Activated CD4-positive, alpha-beta T cell treated with anti-CD3 and anti-CD28 coated beads, Interleukin-2, Interleukin-4, amounts not matched to agents 100 ng/mL and 50 ng/mL, durations not matched to agents 16 hours and 8 hours (primary cell): Measurements from ENCODE around the gene OPALIN.
A peak's percentile ranks its signal among the peaks of the same experiment; 100 is the strongest.

Experiments
- DNase-seq: peaks from one replicate; pipeline ENCODE4 v3.0.0-alpha.2; 2020; ENCODE audit warnings: low spot score

OPALIN gene, protein sequence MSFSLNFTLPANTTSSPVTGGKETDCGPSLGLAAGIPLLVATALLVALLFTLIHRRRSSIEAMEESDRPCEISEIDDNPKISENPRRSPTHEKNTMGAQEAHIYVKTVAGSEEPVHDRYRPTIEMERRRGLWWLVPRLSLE

DNA sequence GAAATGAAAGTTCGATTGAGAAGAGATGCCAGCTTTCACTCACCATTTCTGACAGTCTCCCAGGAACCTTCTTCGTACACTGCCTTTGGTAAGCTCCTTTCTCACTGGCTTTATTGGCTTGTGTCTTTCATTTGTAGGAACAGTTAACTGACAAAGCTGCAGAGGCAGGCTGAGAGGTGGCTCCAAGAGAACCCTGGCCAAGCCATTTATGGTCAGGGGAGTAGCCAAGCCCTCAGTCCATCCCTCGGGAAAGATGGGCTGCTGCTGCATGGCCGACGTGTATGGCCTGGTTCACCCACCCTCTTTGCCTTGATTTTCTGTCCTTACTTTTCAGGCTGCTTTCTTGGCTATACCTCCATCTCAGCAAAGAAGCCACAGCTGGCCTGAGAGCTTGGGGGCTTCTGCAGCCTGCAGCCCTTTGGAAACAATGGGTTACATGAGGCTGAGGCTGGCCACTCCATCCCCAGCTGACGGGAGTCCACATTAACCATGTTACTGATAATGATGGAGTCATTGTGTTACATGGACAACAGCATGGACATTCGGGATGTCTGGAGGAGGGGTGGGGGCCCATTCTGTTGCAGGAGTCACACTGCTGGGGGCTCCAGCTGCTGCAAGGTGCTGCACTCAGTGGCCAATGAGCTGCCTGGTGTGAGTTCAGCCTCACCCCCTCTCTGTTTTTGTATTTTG is at the start of gene OPALIN:
Gene OPALIN, minus strand, starts transcription at position 152 of the 690 bp plus-strand sequence. Its CDS starts 106 bp downstream, at position 46.
- DNase-seq: no peak

DNA sequence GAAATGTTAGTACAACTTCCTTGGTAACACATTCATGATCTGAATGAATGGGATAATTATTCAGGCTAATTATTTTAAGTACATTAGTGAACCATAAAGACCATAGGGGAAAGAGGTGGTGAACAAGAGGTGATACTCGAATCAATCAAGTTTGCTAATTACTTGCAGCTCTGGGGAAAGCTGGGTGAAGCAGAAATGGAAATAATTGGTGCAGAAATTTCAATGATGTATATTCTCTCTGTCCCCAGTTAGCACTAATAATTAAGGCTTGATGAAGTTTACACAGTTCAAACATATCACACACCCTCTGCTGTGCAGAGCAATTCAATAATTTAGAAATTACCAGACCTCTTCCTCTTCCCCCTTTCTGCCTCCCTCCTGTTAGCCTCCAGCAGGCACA is 49.4 kb upstream of the OPALIN start:
- no peak for DNase-seq

GRCh38 chr10:96407560-96408069 is 48.8 kb upstream of the OPALIN start:
- no peak for DNase-seq

GRCh38 chr10:96406091-96406490 is 47.3 kb upstream of the OPALIN start:
- no peak for DNase-seq

GRCh38 chr10:96402417-96403305 is 43.9 kb upstream of the OPALIN start:
- no peak for DNase-seq

GRCh38 chr10:96401036-96401435 is 42.2 kb upstream of the OPALIN start:
- no peak for DNase-seq

DNA sequence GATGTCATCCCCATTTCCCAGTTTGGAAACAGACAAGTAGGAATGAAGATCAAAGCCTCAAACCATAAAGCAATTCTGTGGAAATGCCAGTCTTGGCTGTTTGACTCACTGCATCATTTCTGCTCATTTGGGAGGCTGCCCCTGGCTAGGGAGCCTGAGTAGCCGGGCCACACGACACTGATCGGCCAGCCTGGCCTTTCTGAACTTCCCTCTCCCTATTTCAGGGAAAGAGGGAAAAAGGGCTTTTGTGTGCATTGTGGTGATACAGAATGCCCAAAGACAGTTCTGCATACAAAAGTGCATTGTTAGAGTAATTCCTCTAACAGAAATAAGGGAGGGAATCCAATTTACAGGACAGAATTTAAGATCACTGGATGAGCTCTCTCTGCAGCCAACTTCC is 41.7 kb upstream of the OPALIN start:
- DNase-seq: no peak

DNA sequence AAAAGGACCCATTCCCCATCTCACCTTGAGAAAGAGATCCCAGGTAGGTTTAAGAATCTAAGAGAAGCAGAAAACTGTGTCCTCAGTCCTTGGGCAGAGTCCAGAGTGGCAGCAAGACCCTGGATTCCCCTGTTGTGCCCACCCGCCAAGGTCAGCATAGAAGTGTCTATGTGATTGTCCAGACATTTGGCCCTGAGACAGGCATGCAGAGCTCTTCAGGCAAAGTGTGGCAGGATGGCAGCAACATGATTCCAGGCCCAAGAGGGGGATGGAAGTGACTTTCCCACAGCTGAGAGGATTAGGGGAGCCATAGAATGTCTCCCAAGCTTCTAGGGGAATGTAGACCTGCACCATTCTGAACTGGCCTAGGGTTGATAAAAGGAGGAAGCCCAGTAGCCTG is 39.1 kb upstream of the OPALIN start:
- no peak for DNase-seq

DNA sequence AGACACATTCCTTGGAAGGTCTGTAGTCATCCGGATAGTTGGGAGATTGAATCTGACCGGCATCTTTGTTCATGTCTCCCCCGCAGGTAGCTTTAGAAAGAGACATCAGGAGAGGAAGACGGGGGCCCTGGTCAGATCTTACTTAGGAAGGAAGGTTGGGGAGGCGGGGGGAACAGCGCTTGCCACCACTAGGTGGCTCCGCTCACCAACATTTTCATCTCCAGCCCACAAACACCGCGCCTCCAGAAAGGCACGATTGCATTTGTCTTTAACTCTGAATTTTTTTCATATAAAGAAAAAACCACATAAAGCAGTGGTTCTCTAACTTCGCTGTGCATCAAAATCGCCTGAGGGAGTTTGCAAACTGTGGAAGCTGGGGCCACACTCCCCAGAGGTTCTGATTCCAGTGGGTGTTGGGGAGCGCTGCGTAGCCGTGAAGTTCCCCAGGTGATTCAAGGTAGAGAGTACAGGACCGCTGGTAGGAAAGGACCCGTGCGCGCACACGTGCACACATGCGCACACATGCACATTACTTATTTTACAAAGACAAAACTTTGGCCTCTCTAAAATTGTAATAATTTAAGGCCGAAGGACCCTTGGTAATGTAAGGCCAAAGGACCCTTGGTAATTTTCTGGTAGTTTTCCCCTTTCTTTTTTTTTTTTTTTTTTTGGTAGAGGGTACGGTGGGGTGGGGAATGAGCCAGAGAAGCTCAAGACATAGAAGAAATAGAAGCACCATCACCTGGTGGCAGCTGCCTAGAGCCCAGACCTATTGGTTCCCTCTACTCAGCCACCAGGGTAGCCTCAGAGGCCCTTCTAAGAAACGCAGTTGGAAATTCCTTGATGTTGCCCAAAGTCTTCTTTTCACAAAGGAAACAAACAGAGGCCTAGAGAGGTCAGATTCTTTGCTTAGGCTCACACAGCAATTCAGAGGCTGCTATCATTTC is 37.4 kb upstream of the OPALIN start:
- DNase-seq: peak; percentile 61

DNA sequence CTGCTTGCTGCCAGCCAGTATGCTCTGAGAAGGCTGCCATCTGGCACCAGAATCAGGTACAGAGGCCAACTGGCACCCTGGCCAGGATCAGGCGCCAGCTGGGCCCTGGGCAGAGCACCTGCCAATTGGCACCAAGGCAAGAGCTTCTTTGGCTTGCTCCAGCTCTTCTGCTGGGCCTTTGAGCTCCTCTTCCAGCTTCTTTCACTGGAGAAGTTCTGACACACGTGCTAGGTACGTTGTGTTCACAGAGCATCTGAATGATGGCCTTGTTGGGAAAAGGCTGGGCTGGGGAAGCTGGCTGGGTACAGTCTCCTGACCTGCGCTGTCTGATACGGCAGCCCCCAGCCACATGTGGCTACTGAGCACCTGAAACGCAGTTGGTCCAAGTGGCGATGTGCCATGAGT is 31.7 kb upstream of the OPALIN start:
- no peak for DNase-seq

DNA sequence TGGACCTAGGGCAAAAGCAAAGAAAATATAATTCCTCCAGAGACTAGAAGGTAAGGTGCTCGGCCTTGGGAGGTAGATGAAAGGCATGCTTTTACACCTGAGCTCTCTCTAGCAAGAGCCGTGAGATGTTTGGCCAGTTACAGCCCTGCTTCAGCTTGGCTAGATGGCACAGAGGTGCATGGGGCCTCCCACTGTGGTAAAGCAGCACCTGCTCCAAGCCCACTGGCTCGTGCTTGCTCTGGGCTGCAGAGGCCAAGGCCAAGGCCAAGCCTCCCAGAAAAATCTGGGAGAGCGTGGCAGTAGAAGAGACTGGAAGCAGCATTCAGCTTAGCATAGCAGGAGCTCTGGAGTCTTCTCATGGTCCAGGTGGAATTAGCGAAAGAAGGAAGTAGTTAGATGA is 31.0 kb upstream of the OPALIN start:
- no peak for DNase-seq

DNA sequence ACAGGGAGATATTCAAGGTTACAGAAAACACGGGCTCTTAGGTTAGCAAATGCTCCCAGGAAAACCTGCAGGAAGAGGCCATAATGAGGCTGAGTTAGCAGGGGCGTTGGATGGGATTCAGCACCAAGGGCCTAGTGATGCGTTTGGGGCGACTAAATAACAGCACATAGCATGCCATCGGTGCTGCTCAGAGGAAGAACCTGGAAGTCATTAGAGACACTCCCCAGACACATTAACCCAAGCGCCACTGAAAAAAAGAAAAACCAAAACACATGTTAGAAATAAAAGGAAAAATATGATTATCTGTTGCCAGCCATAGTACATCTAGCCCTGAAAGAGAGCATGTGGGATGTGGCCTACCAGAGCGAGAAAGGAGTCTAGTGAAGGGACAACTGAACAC is 28.8 kb upstream of the OPALIN start:
- DNase-seq: no peak

- DNase-seq: no peak
Measured at GRCh38 chr10:96387161-96387560, 28.4 kb upstream of the OPALIN start.

GRCh38 chr10:96384506-96384905 is 25.7 kb upstream of the OPALIN start:
- DNase-seq: no peak

- no peak for DNase-seq
Measured at GRCh38 chr10:96380821-96381220, 22.0 kb upstream of the OPALIN start.

- no peak for DNase-seq
Measured at GRCh38 chr10:96379758-96380157, 21.0 kb upstream of the OPALIN start.

- DNase-seq: no peak
Measured at GRCh38 chr10:96378741-96379140, 19.9 kb upstream of the OPALIN start.

GRCh38 chr10:96377816-96378294 is 19.1 kb upstream of the OPALIN start:
- no peak for DNase-seq

DNA sequence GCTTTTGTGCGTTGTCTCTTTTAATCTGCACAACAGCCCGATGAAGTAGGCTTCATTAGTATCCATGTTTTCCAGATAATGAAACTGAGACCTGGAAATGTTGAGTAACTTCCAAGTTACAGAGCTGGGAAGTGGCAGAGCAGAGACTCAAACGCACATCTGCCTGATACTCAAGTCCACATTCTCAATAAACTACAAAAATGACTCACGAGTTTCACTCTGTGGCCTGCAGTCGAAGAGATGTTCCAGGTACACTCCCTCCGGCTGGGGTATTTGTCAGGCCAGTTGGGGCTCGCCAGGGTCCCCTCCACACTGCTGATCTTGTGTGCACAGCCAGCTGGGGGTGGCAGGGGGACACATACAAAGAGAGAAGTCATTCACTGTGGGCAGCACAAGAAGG is 17.7 kb upstream of the OPALIN start:
- DNase-seq: peak; percentile 14

DNA sequence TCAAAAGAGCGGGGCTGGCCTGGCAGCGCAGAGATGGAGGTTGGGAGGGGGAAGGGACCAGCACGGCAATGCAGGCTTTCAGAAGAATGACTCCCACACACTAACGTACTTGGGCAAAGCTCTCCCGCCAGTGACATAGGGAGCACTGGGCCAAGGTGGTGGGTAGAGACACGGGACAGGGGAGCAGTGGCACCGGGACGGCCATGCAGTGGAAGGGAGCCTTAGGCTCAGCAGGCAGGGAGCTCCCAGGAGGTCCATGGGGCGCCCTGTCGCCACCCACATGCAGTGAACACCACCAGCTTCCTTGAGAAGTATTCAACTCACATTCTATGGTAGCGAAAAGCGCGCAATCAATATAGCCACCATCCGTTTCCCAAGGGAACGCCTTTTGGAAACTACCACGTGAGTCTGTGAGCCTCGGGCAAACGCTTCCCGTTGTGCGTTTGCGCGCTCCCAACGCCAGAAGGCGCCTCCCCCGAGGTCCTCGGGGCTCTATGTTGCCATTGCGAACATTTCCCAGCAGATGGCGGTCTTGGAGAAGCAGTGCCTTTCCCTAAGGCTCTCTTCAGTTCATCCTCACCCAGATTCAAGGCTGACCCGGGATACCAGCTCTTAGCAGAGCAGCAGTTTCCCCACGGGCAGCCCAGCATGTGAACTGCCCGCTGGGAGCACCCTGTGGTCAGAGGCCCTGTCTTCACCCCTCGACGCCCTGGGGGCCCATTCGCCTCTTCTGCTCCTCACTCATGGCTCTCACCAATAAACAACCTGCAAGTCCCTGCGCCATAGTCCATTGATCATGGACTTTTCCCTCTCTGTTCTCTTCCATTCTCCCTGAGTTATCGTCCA is 16.4 kb upstream of the OPALIN start:
- DNase-seq: peak; percentile 84

GRCh38 chr10:96374639-96374984 is 15.8 kb upstream of the OPALIN start:
- no peak for DNase-seq
